Hepatocyte (in vitro differentiated cells): ENCODE results near the gene LRBA. TPM values are rescaled to one million over a fixed set of nuclear protein-coding genes. Genes with fewer than 3 reads are reported as not detected.

Source experiments
- DNase-seq: peaks from one replicate; pipeline ENCODE4 v3.0.0-alpha.2; 2016; ENCODE audit warnings: low spot score
- H2AFZ ChIP-seq: fragments of 200-600 bp; sonication (generic); 2 replicates; pipeline ENCODE4 v1.6.0; 2016; ENCODE audit warnings: antibody characterized with exemption, mild to moderate bottlenecking
- H3K27ac ChIP-seq: fragments of 200-600 bp; sonication (generic); 2 replicates; pipeline ENCODE4 v1.5.1; 2016; ENCODE audit warnings: mild to moderate bottlenecking
- H3K27me3 ChIP-seq: fragments of 200-600 bp; sonication (generic); 2 replicates; pipeline ENCODE4 v1.6.1; 2016
- H3K36me3 ChIP-seq: fragments of 200-600 bp; sonication (generic); replicated peaks from 2 replicates; pipeline ENCODE4 v1.5.1; 2016; ENCODE audit warnings: low read depth; ENCODE audit not compliant: insufficient read depth
- H3K4me1 ChIP-seq: fragments of 200-600 bp; sonication (generic); 2 replicates; pipeline ENCODE4 v1.5.1; 2016; ENCODE audit warnings: mild to moderate bottlenecking, moderate library complexity; ENCODE audit not compliant: insufficient read depth
- H3K4me2 ChIP-seq: fragments of 200-600 bp; sonication (generic); 2 replicates; pipeline ENCODE4 v1.6.0; 2016
- H3K4me3 ChIP-seq: fragments of 200-600 bp; sonication (generic); 2 replicates; pipeline ENCODE4 v1.5.1; 2016; ENCODE audit warnings: mild to moderate bottlenecking
- H3K79me2 ChIP-seq: fragments of 200-600 bp; sonication (generic); 2 replicates; pipeline ENCODE4 v1.6.0; 2017; ENCODE audit warnings: mild to moderate bottlenecking
- H3K9me2 ChIP-seq: fragments of 200-600 bp; sonication (generic); replicated peaks from 2 replicates; pipeline ENCODE4 v1.6.0; 2017; ENCODE audit warnings: mild to moderate bottlenecking; ENCODE audit not compliant: insufficient read depth
- H3K9me3 ChIP-seq: fragments of 200-600 bp; sonication (generic); 2 replicates; pipeline ENCODE4 v1.5.1; 2016; ENCODE audit warnings: low read depth, mild to moderate bottlenecking
- H4K20me1 ChIP-seq: fragments of 200-600 bp; sonication (generic); 2 replicates; pipeline ENCODE4 v1.6.0; 2016; ENCODE audit warnings: mild to moderate bottlenecking; ENCODE audit not compliant: insufficient read depth, poor library complexity, severe bottlenecking
- CTCF ChIP-seq: fragments of 200-600 bp; sonication (generic); IDR thresholded peaks from 2 replicates; pipeline ENCODE4 v1.5.1; 2016; ENCODE audit warnings: antibody characterized with exemption, mild to moderate bottlenecking; ENCODE audit not compliant: poor library complexity
- EZH2 ChIP-seq: fragments of 200-600 bp; sonication (generic); IDR thresholded peaks from 2 replicates; pipeline ENCODE4 v1.6.1; 2016; ENCODE audit warnings: antibody characterized with exemption, mild to moderate bottlenecking, borderline replicate concordance
- EZH2phosphoT487 ChIP-seq: fragments of 200-600 bp; sonication (generic); IDR thresholded peaks from one replicate; pipeline ENCODE4 v1.6.1; 2018; ENCODE audit warnings: antibody characterized with exemption, mild to moderate bottlenecking, low read depth, moderate library complexity; ENCODE audit not compliant: unreplicated experiment, severe bottlenecking
- WGBS: methylation state at CpG from one replicate; pipeline ENCODE4 v1.1.6; 2016; ENCODE audit warnings: low lambda C conversion rate; ENCODE audit errors: missing lambda C conversion rate; 5-methylcytosine and 5-hydroxymethylcytosine counted together
- polyA plus RNA-seq: library from polyadenylated mRNA; unstranded; fragments of >200 nt; fragmentation: Nextera tagmentation; extraction: Ambion mirVana; gene quantifications from 2 replicates; pipeline ENCODE4 v1.2.1, GENCODE V29; 2016
- total RNA-seq: library from RNA; depleted of rRNA; stranded (reverse); fragments of >200 nt; gene quantifications from 2 replicates; pipeline ENCODE4 v1.2.3, GENCODE V29; 2014

The LRBA gene
- total and polyA plus RNA-seq, 2 experiments from 2014 or later = 14.1 to 69.4 TPM

- no peaks in the 10 kb centered on the region for H3K4me1 ChIP-seq
- H4K20me1 ChIP-seq = no peaks in the 10 kb centered on the region
- no peak overlapping the region for H3K4me2 ChIP-seq
- no peaks in the 10 kb centered on the region for H3K9me2 ChIP-seq
- no peaks in the 10 kb centered on the region for H3K9me3 ChIP-seq
- DNase-seq = no peak
- no peak overlapping the region for H3K27ac ChIP-seq
- 100% methylated on average over 1 of the region's 1 CpG for WGBS
- no peak overlapping the region for H3K4me3 ChIP-seq
- H2AFZ ChIP-seq = no peak overlapping the region
- H3K36me3 ChIP-seq = no peaks in the 10 kb centered on the region
- H3K79me2 ChIP-seq = no peaks in the 10 kb centered on the region
- TF ChIP-seq EZH2 (no peak), CTCF (no peak), EZH2phosphoT487 (no peak)
- no peaks in the 10 kb centered on the region for H3K27me3 ChIP-seq
These were observed 235.4 kb downstream of the LRBA start for GRCh38 chr4:150779707-150780106.

GRCh38 chr4:150773729-150774449, 241.2 kb downstream of the LRBA start:
- Histone ChIP-seq H3K36me3 (no peaks in the 10 kb centered on the region), H3K9me2 (no peaks in the 10 kb centered on the region), H3K9me3 (no peaks in the 10 kb centered on the region), H3K27ac (no peak overlapping the region), H3K4me1 (peaks cover 7% of the 10 kb centered on the region), H4K20me1 (no peaks in the 10 kb centered on the region), H3K4me3 (no peak overlapping the region), H3K79me2 (no peaks in the 10 kb centered on the region), H2AFZ (no peak overlapping the region), H3K27me3 (no peaks in the 10 kb centered on the region), H3K4me2 (no peak overlapping the region)
- WGBS = 73% methylated on average over 5 of the region's 5 CpGs
- TF ChIP-seq EZH2 (no peak), EZH2phosphoT487 (no peak), CTCF (no peak)
- DNase-seq = no peak

- WGBS = 85% methylated on average over 4 of the region's 4 CpGs
- H3K4me3 ChIP-seq = no peak overlapping the region
- no peak overlapping the region for H3K27ac ChIP-seq
- no peaks in the 10 kb centered on the region for H3K9me3 ChIP-seq
- DNase-seq = no peak
- TF ChIP-seq CTCF (no peak), EZH2phosphoT487 (no peak), EZH2 (no peak)
- H3K27me3 ChIP-seq = no peaks in the 10 kb centered on the region
- no peak overlapping the region for H3K4me2 ChIP-seq
- H2AFZ ChIP-seq = no peak overlapping the region
- H3K36me3 ChIP-seq = no peaks in the 10 kb centered on the region
- no peaks in the 10 kb centered on the region for H3K9me2 ChIP-seq
- peaks cover 7% of the 10 kb centered on the region for H3K4me1 ChIP-seq
- no peaks in the 10 kb centered on the region for H3K79me2 ChIP-seq
- no peaks in the 10 kb centered on the region for H4K20me1 ChIP-seq
These were observed 242.1 kb downstream of the LRBA start for GRCh38 chr4:150773032-150773431.
